GM12875 (cell line): ENCODE results near the gene CDK17.
A peak's percentile ranks its signal among the peaks of the same experiment; 100 is the strongest.

Experiments used
- H3K4me3 ChIP-seq: one replicate; pipeline ENCODE4 v1.5.1; 2011; ENCODE audit warnings: low read depth, low read length, control low read depth
- CTCF ChIP-seq: IDR thresholded peaks from 2 replicates; pipeline ENCODE4 v1.5.1; 2011; ENCODE audit warnings: low read depth, mild to moderate bottlenecking, control low read depth, inconsistent platforms, low read length, moderate library complexity, borderline replicate concordance; ENCODE audit not compliant: insufficient read depth

CDK17 gene

GRCh38 chr12:96399919-96400630, at the start of gene CDK17:
TSS of gene CDK17 (minus strand) at chr12:96400439. CDS start at chr12:96334836, 65,603 bp downstream.
- TF ChIP-seq CTCF = peak; percentile 51
- peak within 1 kb of the TSS; percentile 70 for H3K4me3 ChIP-seq

DNA sequence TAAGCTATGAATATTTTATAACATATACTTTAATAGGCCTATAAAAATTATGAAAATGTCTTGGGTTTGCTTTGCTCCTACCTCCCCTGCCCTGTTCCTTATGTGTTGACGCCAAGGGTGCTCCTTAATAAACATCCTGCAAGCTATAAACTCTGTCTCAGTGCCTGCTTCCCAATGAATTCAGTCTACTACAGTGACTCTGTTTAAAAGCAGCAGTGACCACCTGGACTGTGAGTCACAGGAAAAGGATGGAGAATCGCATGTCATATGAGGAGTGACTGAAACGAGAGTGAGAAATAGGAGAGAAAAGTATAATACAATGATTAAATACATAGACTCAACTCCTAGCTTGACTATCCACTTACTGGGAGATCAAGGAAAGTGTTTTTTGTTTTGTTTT, 48.1 kb upstream of the CDK17 start:
- no peak overlapping the region for H3K4me3 ChIP-seq
- no peak for TF ChIP-seq CTCF

DNA sequence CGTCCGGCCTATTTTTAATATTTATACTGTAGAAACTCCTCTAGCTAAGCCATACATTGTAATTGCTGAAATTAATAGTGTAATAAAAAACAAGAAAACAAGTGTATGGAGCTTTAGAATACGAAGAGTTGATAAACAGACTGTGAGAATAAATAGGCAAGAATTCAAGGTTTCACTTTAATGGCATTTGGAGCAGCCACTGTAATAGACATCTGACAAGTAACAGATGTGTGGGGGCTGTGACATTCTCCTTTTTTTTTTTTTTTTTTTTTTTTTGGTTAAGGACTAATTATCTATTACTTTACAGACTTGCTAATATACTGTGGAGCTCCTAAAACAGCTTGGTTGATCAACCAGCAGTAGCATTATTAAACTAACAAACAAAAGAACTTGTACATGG, 47.0 kb upstream of the CDK17 start:
- TF ChIP-seq CTCF = no peak
- H3K4me3 ChIP-seq = no peak overlapping the region

GRCh38 chr12:96445691-96446583, 45.7 kb upstream of the CDK17 start:
- TF ChIP-seq CTCF = no peak
- H3K4me3 ChIP-seq = no peak overlapping the region

DNA sequence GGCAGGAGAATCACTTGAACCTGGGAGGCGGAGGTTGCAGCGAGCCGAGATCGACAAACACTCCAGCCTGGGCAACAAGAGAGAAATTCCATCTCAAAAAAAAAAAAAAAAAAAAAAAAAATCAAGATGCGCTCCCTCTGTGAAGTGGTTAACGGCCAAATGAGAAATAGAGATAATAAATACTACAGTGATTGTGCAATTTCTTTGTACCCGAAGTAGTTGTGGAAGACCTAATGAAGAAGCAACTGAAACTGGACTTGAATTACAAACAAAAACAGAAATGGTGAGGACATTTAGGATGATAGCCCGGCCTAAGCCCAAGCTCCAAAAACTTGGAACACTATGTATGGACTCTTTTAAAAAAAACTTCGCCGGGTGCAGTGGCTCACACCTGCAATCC, 44.2 kb upstream of the CDK17 start:
- H3K4me3 ChIP-seq = no peak overlapping the region
- no peak for TF ChIP-seq CTCF

DNA sequence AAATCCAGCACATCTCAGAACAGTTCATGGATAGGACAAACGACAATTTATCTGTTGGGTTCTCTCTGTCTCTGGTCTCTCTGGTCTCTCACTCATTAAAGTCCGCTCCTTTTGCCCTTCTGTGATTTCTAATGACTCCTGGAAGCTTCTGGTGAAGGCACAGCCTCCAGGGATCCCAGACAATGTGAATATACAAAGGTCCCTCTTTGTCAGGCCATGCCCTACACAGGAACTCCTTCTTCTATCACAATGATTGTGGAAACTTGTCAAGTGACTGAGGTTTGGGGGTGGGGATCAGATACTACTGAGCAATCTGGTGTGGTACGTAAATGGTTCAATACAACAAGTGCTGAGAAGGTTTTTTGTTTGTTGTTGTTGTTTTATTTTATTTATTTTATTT, 42.7 kb upstream of the CDK17 start:
- TF ChIP-seq CTCF = no peak
- H3K4me3 ChIP-seq = no peak overlapping the region
